GM15510 (cell line): ENCODE results near the gene PBX3.

Experiments used
- POLR2A ChIP-seq: IDR thresholded peaks from 3 replicates; pipeline ENCODE4 v1.6.1; 2011; ENCODE audit warnings: borderline replicate concordance; ENCODE audit not compliant: insufficient read length; ENCODE audit errors: extremely low read depth

Gene PBX3

DNA sequence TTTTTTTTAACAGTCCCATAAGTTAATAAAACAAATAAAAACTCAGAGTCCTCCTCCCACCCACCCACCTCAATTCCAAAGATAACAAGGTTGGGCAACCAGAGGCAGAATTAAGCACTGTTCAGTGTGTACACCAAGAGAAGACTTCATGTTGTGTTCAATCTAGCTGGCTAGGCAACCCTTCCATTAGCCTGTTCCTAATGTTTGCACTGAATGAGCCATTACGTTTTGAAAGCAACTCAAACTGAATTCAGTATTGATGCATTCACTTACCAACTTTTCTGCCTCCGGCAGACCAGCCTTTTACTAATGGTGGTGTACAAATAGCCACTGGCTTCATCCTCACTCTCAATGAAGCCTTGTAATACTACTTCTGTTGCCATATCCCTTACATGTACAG is 47.5 kb downstream of the PBX3 start:
- no peak for TF ChIP-seq POLR2A

DNA sequence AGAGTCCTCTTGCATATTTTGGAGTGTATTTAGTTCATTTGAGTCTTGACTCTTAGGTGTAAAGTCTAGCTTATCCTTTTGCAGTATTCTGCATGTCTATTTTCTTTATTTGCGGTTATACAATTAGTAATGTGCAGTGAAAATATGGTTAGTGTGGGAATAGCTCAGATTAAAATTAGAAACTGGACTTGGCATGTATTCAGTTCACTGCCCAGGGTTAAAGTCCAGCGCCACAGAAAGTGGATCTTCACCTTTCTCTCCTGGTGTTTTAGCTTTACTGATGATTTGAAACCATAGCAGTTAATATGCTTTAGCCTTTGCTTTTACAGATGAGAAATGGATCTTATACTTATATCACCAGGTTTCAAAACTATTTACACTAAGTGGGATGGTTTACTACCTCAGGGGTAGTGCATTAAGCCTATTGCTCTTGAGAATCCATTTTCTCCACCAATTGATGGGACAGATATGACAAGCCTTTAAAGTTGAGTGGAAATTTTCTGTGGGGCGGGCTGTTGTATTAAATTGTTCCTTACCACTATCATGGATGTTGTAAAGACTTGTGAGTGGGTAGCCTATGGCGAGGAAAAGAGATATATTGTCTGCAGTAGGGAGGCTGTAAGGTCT is 48.9 kb downstream of the PBX3 start:
- no peak for TF ChIP-seq POLR2A

DNA sequence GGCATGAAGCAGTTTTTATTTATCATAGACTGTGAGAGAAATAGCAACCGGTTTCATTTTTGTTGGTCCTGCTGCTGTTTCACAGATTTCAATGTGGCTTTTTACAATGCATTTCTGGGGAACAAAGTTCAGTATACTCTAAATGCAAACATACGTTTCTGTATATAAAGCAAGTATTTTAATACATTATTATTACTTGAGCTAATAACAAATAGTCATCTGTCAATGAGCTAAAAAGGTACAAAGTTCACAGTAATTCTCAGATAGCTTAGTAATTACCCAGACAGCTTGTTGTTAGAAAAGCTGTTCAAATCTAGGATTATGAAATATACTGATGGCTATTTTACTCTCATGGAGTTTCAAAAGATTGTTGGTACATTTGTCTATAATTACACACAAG is 50.8 kb downstream of the PBX3 start:
- no peak for TF ChIP-seq POLR2A

DNA sequence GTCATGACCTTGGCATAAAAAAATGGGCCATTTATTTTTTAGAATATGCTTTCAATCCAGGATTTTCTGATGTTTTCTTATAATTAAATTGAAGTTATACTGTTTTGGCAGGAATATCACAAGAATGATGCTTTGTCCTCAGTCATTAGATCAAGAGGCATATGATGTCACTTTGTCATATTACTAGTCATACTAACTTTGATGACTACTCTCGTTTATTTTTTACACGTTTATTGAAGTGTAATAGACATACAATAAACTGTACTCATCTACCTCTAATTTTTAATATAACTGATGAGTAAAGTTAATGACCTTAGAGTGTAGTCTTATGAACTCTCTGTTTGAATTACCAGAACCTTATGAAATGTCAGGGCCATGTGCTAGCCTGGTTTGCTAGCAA is 56.4 kb downstream of the PBX3 start:
- TF ChIP-seq POLR2A: no peak

DNA sequence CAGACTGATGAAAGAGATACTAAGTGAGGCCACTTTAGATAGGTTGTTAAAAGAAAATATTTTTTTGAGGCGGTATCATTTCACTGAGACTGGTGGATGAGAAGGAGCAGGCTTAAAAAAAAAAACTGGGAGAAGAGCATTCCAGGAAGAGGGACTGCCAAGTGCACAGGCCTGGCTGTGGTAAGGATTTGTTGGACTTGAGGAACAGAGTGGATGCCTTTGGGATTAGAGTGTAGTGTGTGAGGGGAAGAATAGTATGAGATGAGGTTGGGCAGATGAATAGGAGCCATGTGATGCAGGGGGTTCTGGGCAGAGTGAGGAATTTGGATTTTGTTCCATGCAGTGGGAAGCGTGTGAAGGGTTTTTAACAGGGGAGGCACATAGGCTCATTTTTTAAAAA is 57.9 kb downstream of the PBX3 start:
- no peak for TF ChIP-seq POLR2A

DNA sequence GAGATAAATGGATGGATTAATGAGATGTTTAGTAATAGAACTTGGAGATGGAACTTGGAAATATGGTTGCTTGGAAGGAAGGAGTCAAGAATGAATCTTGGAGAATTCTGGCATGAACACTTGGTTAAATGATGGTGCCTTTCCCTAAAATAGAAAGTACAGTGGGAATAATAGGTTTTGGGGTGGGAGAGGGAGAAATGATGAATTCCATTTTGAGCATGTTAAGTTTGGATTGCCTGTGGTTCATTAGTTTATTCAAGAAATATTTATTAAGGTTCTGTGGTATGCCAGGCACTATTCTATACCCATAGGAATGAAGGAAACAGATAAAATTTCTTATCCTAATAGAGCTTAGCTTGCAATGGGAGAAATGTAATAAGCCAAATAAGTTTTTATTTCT is 58.4 kb downstream of the PBX3 start:
- TF ChIP-seq POLR2A: no peak

DNA sequence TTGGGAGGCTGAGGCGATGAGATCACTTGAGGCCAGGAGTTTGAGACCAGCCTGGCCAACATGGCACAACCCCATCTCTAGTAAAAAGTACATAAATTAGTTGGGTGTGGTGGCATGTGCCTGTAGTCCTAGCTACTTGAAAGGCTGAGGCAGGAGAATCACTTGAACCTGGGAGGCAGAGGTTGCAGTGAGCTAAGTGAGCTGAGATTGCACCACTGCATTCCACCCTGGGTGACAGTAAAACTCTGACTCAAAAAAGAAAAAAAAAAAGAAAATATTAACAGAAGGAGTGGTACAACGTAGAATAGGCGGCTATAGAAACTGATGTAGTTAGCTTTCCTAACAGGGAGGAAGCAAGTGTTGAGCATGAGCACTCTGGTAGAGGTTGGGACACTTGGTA is 59.9 kb downstream of the PBX3 start:
- no peak for TF ChIP-seq POLR2A

DNA sequence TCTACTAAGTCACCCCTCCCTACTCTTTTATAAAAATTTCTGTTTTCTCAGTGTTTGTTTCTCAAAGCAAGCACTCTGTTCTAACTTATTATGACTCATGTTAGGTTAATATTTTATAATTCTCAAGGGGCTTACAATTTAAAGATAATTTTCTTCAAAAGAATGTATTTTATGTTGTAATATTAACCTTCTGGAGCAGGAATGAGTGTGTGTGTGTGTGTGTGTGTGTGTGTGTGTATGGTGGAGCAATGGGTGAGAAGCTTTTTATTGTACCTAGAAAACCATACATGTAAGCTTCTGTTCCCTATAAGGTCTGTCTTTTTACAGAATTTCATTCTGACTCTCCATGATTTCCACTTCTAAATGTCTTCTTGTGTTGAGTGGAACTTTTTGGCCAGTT is 63.0 kb downstream of the PBX3 start:
- TF ChIP-seq POLR2A: no peak

DNA sequence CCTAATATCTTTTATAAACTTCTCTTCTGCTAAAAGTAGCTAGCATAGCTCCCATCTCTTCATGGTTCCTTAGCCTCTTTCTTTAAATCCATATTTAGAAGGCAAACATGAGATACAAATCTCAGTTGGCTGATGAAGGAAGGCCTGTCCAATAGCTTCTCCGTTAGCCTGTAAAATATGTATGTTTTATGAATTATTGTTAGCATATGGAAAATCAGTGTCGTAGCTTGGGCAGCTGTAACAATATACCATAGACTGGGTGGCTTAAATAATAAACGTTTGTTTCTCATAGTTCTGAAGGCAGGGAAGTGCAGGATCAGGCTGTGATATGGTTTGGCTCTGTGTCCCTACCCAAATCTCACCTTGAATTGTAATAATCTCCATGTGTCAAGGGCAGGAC is 63.8 kb downstream of the PBX3 start:
- no peak for TF ChIP-seq POLR2A

DNA sequence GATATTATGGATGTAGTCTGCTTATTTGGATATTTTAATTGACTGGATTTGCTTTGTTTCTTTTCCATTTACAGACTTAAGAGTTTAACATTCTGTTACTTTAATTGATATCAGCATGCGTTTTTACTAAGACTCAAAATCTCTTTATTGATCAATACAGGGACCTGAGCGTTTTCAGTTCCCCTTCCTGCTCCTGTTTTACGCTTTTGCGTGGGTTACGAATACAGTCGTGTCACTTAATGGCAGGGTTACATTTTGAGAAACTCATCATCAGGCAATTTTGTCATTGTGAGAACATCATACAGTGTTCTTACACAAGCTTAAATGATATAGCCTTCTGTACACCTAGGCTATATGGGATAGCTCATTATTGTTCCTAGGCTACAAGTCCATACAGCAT is 65.2 kb downstream of the PBX3 start:
- TF ChIP-seq POLR2A: no peak

DNA sequence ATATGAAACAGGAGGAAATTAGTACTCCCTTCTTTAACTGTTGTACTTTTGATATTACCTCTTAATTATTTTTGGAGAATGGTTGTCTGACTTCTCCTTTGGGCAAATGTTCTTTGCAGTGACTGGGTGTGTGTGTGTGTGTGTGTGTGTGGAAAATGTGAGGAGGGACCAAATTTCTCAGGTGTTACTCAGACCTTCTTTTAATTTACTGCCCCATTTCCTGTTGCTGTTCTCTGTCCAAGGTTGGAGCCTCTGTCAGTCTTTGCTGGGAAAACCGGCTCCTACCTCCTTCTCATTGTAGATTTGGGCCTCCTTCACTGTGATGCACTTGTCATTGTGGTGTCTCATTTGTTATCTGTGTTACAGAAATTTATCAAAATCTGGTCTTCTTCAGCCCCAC is 68.4 kb downstream of the PBX3 start:
- no peak for TF ChIP-seq POLR2A

DNA sequence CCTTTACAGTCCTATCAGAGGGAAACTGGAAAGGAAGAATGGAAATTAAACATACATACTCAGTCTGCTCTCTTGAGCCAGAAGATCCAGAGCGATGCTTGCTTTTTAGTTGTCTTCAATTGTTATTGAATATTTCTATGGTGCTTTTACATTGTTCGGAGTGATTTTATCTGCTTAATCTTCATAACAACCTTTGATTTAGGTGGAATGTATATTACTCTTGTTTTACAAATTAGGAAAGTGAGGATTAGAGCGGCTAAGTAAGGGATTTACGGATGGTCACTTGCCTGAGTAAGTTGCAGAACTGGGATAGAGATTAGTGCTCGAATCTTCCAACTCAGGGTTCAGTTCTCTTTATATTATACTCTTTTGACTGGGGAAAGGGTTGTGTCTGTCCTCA is 69.1 kb downstream of the PBX3 start:
- TF ChIP-seq POLR2A: no peak

DNA sequence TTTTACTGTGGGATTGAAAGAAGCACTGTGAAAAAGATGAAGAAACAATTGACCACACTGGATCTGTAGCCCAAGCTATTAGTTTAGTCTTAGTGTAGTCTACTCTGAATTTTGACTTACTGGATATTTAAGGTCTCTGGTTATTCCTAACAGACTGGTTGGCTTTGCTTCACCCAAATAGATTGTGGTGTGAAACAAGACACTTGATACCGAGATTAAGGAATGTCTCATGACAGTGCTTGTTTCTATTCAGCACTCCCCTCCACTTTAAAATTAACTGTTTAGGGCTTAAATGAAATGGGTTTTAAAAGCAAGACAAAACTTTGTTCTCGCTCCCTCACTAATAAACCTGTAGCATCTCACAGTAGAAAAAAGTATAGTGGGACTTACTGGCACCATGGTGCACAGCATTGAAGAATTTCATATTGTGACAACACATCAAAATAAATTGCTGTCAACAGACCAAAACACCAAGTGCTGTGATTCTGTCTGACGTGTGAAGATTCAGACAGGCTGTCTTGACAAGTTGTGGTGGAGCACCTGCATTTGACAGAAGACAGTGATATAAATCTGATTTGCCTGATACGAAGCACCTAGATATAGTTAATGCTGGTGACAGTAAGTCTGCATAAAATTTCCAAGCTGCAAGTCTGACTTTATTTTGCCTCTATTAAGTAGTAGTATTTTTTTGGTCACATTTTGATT is 73.1 kb downstream of the PBX3 start:
- no peak for TF ChIP-seq POLR2A

DNA sequence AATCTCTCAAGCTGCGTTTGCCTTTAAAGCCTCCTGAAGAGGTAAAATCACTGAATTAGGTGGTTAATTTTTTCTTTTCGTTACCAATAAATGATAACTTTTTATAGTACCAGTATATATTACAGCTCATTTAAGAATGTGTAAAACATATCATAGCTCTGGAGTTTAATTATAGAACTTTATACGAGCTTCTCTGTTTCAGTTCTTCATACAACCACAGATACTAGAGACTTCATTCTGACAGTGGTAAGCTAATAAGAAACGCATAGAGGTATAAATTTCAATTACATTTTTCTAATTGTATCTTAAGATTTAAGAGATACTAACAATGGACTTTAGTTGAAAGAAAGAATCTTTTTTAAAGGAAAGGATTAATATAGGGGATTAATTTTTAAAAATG is 73.9 kb downstream of the PBX3 start:
- TF ChIP-seq POLR2A: no peak

DNA sequence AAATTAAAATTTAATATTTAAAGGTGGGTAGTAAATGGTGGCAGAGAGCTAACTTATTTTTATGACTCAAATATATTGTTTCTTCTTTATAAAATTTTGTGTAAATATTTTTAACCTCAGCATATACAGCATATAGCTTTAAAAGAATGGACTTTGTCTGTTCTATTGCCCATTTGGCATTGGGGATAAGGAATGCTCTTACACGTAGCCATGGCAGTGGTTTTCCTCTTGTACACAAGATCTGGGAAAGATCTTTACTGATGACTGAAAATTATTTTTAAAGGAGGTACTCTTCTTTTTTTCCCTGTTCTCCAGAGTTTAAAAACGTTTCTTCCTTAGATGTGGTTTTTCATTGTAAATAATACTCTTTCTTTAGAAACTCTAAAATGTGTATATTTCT is 75.0 kb downstream of the PBX3 start:
- no peak for TF ChIP-seq POLR2A

DNA sequence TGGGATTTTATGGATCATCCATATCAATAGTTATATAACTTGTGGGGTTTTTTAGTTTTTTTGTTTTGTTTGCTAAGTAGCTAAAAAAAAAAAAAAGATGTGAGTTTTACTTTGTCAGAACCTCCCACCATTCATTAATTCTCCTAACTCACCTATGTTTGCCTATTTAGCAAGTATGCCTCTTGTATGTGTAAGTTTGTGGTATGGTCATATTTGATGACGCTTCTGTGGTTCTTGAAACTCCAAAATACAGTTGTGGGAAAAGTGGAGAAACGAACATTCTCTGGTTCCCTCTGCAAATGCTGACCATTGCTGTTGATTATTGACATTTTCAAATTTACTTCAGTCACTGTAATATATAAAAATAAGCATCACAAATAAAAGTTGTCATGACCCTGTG is 75.7 kb downstream of the PBX3 start:
- no peak for TF ChIP-seq POLR2A
